ENCODE results near the gene PSME4.

Gene PSME4

DNA sequence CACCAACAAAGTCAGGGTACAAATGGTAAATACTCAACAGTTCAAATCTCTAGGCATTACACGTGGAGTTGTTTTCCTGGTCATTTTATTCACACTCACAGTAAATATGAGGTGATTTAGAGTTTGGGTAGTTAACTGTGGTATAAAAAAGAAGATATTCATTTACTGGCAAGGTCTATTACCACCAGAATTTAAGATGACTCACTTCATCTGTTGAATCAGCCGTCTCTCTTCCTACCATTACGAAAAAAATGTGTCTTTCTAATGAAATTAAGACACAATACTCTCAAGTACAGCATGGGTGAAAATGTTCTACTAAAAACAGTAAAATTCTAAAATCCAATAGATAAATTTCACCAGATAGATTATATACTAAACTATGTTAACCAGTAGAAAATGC is 90.0 kb downstream of the PSME4 start:
- Histone ChIP-seq H3K27ac (ENCODE audit: low read length) (no peak overlapping the region), H3K36me3 (ENCODE audit: insufficient read depth, low read depth, low read length) (peaks cover 77% of the 10 kb centered on the region), H3K9me3 (ENCODE audit: insufficient read depth, low read depth, low read length) (no peaks in the 10 kb centered on the region), H3K27me3 (ENCODE audit: insufficient read depth, low read length) (no peaks in the 10 kb centered on the region), H3K4me3 (ENCODE audit: low read length) (no peak overlapping the region), H3K4me1 (ENCODE audit: insufficient read depth, low read length) (peaks cover 4% of the 10 kb centered on the region; the same call in 1 of the 2 replicates), H3K9ac (ENCODE audit: low read depth, low read length) (no peak overlapping the region)

DNA sequence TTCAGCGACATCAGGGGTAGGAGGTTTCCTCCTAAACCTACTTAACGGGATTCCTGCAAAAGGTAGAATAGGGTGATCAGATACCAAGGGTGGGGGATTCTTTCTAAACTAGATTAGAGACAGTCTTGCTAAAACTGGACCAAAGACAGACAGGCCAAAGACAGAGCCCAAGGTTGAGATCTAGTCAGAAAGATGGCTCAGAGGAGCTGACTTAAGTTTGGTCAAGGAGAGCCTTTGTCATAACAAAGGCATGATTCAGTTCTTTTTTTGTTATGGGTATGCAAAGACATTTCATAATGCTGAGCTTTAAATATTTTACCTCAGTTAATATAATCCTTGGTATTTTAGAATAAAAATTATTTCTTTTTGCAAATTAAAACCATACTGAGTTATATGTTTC is 93.2 kb downstream of the PSME4 start:
- no peak overlapping the region for H3K4me3 ChIP-seq (ENCODE audit: low read length)
- H3K36me3 ChIP-seq (ENCODE audit: insufficient read depth, low read depth, low read length): peaks cover 77% of the 10 kb centered on the region
- H3K27ac ChIP-seq (ENCODE audit: low read length): no peak overlapping the region
- no peaks in the 10 kb centered on the region for H3K9me3 ChIP-seq (ENCODE audit: insufficient read depth, low read depth, low read length)
- no peaks in the 10 kb centered on the region for H3K27me3 ChIP-seq (ENCODE audit: insufficient read depth, low read length)
- peaks cover 4% of the 10 kb centered on the region; the same call in 1 of the 2 replicates for H3K4me1 ChIP-seq (ENCODE audit: insufficient read depth, low read length)
- H3K9ac ChIP-seq (ENCODE audit: low read depth, low read length): no peak overlapping the region

DNA sequence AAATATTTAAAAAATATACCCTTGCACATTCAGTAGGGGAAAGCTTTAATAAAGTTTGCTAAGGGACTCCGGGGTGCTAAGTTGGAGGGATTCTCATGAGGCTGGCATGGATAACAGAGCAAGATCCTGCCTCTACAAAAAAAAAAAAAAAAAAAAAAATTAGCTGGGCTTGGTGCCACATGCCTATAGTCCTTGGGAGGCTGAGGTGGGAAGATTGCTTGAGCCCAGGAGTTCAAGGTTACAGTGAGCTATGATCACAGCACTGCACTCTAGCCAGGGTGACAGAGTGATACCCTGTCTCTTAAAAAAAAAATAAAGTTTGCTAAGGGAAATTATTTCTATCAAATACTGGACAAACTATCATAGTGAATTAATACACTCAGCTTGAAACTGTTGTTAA is 93.7 kb downstream of the PSME4 start:
- H3K4me3 ChIP-seq (ENCODE audit: low read length): no peak overlapping the region
- no peak overlapping the region for H3K9ac ChIP-seq (ENCODE audit: low read depth, low read length)
- H3K4me1 ChIP-seq (ENCODE audit: insufficient read depth, low read length): peaks cover 4% of the 10 kb centered on the region; the same call in 1 of the 2 replicates
- H3K9me3 ChIP-seq (ENCODE audit: insufficient read depth, low read depth, low read length): no peaks in the 10 kb centered on the region
- no peak overlapping the region for H3K27ac ChIP-seq (ENCODE audit: low read length)
- no peaks in the 10 kb centered on the region for H3K27me3 ChIP-seq (ENCODE audit: insufficient read depth, low read length)
- H3K36me3 ChIP-seq (ENCODE audit: insufficient read depth, low read depth, low read length): peaks cover 77% of the 10 kb centered on the region

DNA sequence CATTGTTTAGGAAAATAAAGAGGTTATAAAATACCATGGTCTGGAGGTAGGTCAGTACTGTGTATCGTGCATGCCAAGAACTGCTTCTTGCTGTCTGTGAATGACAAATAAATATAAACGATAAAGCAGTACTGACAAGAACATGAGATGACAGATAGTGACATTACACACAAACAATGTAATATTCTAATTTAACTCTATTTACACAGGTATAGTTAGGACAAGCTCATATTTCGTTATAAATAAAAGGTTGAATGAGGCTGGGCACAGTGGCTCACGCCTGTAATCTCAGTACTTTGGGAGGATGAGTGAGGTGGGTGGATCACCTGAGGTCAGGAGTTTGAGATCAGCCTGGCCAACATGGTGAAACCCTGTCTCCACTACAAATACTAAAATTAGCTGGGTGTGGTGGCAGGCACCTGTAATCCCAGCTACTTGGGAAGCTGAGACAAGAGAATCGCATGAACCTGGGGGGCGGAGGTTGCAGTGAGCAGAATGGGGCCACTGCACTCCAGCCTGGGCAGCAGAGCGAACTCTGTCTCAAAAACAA is 96.3 kb downstream of the PSME4 start:
- H3K4me3 ChIP-seq (ENCODE audit: low read length): no peak overlapping the region
- no peak overlapping the region for H3K9ac ChIP-seq (ENCODE audit: low read depth, low read length)
- H3K9me3 ChIP-seq (ENCODE audit: insufficient read depth, low read depth, low read length): no peaks in the 10 kb centered on the region
- H3K27ac ChIP-seq (ENCODE audit: low read length): no peak overlapping the region
- H3K27me3 ChIP-seq (ENCODE audit: insufficient read depth, low read length): no peaks in the 10 kb centered on the region
- H3K36me3 ChIP-seq (ENCODE audit: insufficient read depth, low read depth, low read length): peaks cover 69% of the 10 kb centered on the region
- H3K4me1 ChIP-seq (ENCODE audit: insufficient read depth, low read length): peaks cover 4% of the 10 kb centered on the region; the same call in 1 of the 2 replicates

DNA sequence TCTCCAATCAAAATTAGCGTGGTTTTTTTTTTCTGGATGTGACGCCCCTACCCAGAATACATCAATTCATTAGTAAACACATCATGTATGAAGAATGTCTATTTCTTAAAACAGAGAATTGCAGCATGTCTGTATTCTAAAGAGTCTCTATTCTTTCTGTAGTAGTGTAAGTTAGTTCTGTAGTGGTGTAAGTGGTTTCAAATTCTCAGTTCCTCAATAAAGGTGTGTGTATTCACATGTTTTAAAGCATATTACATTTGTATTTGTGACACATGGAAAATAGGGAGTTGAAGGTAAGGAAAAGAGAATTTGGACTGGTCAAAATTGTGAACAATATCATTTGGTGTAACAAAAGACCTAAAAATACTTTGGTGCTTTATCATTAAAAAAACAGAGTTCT is 103.0 kb downstream of the PSME4 start:
- no peak overlapping the region for H3K4me3 ChIP-seq (ENCODE audit: low read length)
- no peak overlapping the region for H3K27ac ChIP-seq (ENCODE audit: low read length)
- peaks cover 76% of the 10 kb centered on the region for H3K36me3 ChIP-seq (ENCODE audit: insufficient read depth, low read depth, low read length)
- no peaks in the 10 kb centered on the region for H3K27me3 ChIP-seq (ENCODE audit: insufficient read depth, low read length)
- no peaks in the 10 kb centered on the region for H3K9me3 ChIP-seq (ENCODE audit: insufficient read depth, low read depth, low read length)
- H3K4me1 ChIP-seq (ENCODE audit: insufficient read depth, low read length): no peaks in the 10 kb centered on the region
- no peak overlapping the region for H3K9ac ChIP-seq (ENCODE audit: low read depth, low read length)

DNA sequence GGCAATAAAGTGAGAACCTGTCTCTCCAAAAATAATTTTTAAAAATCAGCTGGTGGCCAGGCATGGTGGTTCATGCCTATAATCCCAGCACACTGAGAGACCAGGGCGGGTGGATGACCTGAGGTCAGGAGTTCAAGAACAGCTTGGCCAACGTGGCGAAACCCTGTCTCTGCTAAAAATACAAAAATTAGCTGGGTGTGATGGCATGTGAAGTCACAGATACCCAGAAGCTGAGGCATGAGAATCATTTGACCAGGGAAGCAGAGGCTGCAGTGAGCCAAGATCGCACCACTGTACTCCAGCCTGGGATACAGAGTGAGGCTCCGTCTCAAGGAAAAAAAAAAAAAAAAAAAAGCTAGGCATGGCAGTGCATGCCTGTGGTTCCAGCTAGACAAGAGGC is 103.6 kb downstream of the PSME4 start:
- H3K27me3 ChIP-seq (ENCODE audit: insufficient read depth, low read length): no peaks in the 10 kb centered on the region
- H3K4me1 ChIP-seq (ENCODE audit: insufficient read depth, low read length): no peaks in the 10 kb centered on the region
- H3K27ac ChIP-seq (ENCODE audit: low read length): no peak overlapping the region
- no peaks in the 10 kb centered on the region for H3K9me3 ChIP-seq (ENCODE audit: insufficient read depth, low read depth, low read length)
- no peak overlapping the region for H3K4me3 ChIP-seq (ENCODE audit: low read length)
- H3K9ac ChIP-seq (ENCODE audit: low read depth, low read length): no peak overlapping the region
- H3K36me3 ChIP-seq (ENCODE audit: insufficient read depth, low read depth, low read length): peaks cover 72% of the 10 kb centered on the region

DNA sequence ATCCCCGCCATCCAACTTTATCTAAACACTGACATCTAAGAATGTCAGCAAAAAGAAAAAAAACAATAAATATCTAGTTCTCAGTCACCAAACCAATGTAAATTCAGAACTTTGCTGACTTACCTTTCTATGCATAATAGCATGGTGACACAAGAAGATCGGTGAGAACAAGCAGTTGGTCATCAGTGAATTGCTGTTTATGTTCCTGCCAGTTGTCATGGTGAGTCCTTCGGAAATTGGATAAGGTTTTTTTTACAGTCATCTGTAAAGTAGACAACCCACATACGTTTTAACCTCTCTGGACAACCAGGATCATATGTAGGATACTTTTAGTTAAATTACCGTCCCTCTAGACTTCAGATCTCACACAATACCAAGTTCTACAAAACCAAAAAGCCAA is 104.8 kb downstream of the PSME4 start:
- Histone ChIP-seq H3K9ac (ENCODE audit: low read depth, low read length) (no peak overlapping the region), H3K9me3 (ENCODE audit: insufficient read depth, low read depth, low read length) (no peaks in the 10 kb centered on the region), H3K36me3 (ENCODE audit: insufficient read depth, low read depth, low read length) (peaks cover 68% of the 10 kb centered on the region), H3K27me3 (ENCODE audit: insufficient read depth, low read length) (no peaks in the 10 kb centered on the region), H3K27ac (ENCODE audit: low read length) (no peak overlapping the region), H3K4me1 (ENCODE audit: insufficient read depth, low read length) (no peaks in the 10 kb centered on the region), H3K4me3 (ENCODE audit: low read length) (no peak overlapping the region)

DNA sequence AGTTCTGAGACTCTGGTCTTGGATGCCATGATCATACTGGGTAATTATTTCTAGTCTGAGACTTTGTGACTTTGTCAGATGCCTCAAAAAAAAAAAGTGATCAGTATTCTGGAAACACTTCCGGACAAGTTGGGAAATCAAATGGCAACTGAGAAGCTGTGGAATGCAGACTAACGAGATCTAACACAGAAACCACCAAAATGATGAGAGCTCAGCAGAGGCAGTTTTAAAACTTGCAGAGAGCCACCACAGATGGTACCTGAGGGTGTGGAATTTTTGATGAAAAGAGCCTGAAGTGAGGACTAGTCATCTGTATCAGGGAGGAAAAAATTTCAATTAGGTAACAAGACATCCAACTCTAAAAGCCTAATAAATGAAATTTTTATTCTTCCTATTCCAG is 105.5 kb downstream of the PSME4 start:
- H3K9me3 ChIP-seq (ENCODE audit: insufficient read depth, low read depth, low read length): no peaks in the 10 kb centered on the region
- H3K27me3 ChIP-seq (ENCODE audit: insufficient read depth, low read length): no peaks in the 10 kb centered on the region
- no peak overlapping the region for H3K9ac ChIP-seq (ENCODE audit: low read depth, low read length)
- H3K4me1 ChIP-seq (ENCODE audit: insufficient read depth, low read length): no peaks in the 10 kb centered on the region
- no peak overlapping the region for H3K4me3 ChIP-seq (ENCODE audit: low read length)
- peaks cover 71% of the 10 kb centered on the region for H3K36me3 ChIP-seq (ENCODE audit: insufficient read depth, low read depth, low read length)
- H3K27ac ChIP-seq (ENCODE audit: low read length): no peak overlapping the region

DNA sequence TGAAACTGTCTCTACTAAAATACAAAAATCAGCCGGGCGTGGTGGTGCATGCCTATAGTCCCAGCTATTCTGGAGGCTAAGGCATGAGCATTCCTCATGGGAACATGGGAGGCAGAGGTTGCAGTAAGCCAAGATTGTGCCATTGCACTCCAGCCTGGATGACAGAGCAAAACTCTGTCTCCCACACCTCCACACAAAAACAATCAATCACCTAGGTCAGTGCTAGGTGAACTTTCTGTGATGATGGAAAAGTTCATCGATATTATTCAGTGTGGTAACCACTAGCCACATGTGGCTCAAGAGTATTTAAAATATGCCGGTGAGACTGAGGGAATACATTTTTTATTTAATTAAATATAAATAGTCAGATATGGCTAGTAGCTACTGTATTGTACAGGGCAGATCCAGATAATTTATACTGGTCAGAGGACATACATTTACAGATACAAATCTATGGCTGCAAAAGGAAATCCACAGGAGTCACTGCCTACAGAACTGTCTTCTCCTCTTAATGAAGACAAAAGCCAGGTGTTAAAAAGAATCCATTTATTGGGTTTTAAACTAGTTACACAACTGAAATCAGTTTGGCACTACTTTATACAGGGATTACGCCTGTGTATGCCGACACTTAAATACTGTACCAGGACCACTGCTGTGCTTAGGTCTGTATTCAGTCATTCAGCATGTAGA is 107.1 kb downstream of the PSME4 start:
- Histone ChIP-seq H3K27me3 (ENCODE audit: insufficient read depth, low read length) (no peaks in the 10 kb centered on the region), H3K9ac (ENCODE audit: low read depth, low read length) (no peak overlapping the region), H3K27ac (ENCODE audit: low read length) (no peak overlapping the region), H3K4me3 (ENCODE audit: low read length) (no peak overlapping the region), H3K36me3 (ENCODE audit: insufficient read depth, low read depth, low read length) (peaks cover 55% of the 10 kb centered on the region), H3K9me3 (ENCODE audit: insufficient read depth, low read depth, low read length) (no peaks in the 10 kb centered on the region), H3K4me1 (ENCODE audit: insufficient read depth, low read length) (no peaks in the 10 kb centered on the region)

DNA sequence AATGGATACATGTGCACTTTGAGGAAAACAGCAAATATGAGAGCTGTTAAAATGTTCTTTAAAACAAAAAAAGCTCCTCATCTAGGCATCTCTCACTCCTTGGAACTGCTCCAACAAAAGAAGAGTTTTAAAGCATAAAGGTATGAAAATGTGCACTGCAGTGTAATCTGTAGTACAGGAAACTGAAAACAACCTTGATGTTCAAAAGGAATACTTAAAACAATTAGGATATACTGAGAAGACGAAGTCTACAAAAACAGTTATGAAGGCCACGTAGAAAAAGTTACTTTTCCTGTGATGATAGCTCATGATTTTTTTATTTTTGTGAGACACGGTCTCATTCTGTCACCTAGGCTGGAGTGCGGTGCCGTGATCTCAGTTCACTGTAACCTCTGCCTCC is 109.0 kb downstream of the PSME4 start:
- peaks cover 40% of the 10 kb centered on the region for H3K36me3 ChIP-seq (ENCODE audit: insufficient read depth, low read depth, low read length)
- H3K9me3 ChIP-seq (ENCODE audit: insufficient read depth, low read depth, low read length): no peaks in the 10 kb centered on the region
- H3K27me3 ChIP-seq (ENCODE audit: insufficient read depth, low read length): no peaks in the 10 kb centered on the region
- no peak overlapping the region for H3K9ac ChIP-seq (ENCODE audit: low read depth, low read length)
- H3K4me3 ChIP-seq (ENCODE audit: low read length): no peak overlapping the region
- H3K4me1 ChIP-seq (ENCODE audit: insufficient read depth, low read length): no peaks in the 10 kb centered on the region
- no peak overlapping the region for H3K27ac ChIP-seq (ENCODE audit: low read length)

DNA sequence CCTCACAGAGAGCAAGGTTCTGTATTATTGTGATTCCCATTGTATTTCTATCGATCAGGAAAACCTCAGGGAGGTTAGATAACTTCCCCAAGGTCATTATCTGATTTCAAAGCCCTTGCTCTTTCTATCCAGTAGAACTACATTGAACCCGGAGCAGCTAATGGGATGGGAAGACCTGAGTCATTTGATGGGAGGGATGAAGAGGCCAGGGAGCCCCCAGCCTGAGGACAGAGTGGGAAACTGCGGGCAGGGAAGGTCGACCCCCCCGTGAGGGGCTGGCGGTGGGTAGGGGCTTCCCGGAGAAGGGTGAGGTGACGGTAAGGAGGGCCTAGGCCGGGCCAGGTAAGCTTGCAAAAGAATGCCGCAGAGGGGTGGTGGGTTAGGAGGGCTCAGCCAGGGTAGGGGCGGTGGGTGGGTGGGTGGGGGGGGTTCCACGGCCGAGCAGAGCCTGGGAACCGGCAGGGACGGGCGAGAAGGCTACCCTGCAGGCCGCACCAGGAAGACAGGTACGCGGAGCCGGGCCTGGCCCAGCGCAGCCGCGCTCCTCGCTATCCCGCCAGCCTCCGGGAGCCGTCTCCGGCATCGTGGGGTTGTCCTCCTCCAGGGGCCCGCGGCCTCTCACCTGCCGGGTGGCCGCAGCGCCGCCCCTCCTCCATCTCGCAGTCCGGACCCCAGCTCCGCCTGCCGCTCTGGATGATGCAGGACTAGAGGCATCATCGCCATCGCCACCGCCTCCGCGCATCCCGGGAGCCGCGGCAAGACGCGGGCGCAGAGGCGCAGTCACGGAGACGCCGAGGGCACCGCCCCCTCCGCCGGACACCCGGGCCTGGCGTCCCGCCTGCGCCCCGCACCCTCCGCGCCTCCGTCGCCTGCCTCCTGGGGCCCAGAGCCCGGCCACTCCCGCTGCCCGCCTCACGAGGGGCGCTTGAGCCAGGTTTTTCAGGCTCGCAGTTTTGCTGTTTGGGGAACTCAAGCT is 111.3 kb downstream of the PSME4 start, which contains the start of gene GPR75:
GPR75 (minus strand) TSS at position 762 of the 976 bp plus-strand sequence. CDS start 5,211 bp downstream, outside the sequence.
- H3K4me3 ChIP-seq (ENCODE audit: low read length): no peak within 1 kb of the TSS
- peaks cover 20% of the 10 kb centered on the region for H3K36me3 ChIP-seq (ENCODE audit: insufficient read depth, low read depth, low read length)

More for the DNA sequence above, 111.3 kb downstream of the PSME4 start, which contains the start of gene GPR75:
- Histone ChIP-seq H3K9me3 (ENCODE audit: insufficient read depth, low read depth, low read length) (no peaks in the 10 kb centered on the region), H3K27me3 (ENCODE audit: insufficient read depth, low read length) (no peaks in the 10 kb centered on the region), H3K9ac (ENCODE audit: low read depth, low read length) (no peak within 1 kb of the TSS), H3K4me1 (ENCODE audit: insufficient read depth, low read length) (no peaks in the 10 kb centered on the region), H3K27ac (ENCODE audit: low read length) (no peak within 1 kb of the TSS)
